ENCODE measurements around the gene RICTOR.

The RICTOR gene, protein sequence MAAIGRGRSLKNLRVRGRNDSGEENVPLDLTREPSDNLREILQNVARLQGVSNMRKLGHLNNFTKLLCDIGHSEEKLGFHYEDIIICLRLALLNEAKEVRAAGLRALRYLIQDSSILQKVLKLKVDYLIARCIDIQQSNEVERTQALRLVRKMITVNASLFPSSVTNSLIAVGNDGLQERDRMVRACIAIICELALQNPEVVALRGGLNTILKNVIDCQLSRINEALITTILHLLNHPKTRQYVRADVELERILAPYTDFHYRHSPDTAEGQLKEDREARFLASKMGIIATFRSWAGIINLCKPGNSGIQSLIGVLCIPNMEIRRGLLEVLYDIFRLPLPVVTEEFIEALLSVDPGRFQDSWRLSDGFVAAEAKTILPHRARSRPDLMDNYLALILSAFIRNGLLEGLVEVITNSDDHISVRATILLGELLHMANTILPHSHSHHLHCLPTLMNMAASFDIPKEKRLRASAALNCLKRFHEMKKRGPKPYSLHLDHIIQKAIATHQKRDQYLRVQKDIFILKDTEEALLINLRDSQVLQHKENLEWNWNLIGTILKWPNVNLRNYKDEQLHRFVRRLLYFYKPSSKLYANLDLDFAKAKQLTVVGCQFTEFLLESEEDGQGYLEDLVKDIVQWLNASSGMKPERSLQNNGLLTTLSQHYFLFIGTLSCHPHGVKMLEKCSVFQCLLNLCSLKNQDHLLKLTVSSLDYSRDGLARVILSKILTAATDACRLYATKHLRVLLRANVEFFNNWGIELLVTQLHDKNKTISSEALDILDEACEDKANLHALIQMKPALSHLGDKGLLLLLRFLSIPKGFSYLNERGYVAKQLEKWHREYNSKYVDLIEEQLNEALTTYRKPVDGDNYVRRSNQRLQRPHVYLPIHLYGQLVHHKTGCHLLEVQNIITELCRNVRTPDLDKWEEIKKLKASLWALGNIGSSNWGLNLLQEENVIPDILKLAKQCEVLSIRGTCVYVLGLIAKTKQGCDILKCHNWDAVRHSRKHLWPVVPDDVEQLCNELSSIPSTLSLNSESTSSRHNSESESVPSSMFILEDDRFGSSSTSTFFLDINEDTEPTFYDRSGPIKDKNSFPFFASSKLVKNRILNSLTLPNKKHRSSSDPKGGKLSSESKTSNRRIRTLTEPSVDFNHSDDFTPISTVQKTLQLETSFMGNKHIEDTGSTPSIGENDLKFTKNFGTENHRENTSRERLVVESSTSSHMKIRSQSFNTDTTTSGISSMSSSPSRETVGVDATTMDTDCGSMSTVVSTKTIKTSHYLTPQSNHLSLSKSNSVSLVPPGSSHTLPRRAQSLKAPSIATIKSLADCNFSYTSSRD (N-terminal part only)

GRCh38 chr5:39074017-39074814 lies at the start of gene RICTOR:
Gene RICTOR, minus strand, starts transcription at chr5:39074399. Its CDS starts 22 bp downstream, at chr5:39074377.
- DNase-seq = peak; percentile 68

DNA sequence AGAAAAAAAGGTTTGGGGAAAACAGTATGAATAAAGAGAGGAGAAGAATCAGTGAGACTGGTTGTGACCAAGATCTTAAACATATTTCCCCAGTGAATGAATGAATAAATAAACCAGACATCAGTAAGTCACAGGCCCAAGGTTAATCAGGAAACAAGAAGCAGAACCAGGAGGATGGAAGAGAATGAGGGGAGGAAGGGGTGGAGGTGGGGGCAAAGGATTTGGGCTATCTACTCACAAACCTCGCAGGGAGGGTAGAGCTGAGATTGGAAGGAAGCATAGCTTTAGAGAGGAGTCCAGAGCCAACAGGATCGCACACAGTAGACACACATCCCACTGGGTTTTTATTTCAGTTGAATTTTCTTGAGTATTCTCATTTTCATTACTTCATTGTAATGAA lies 47.7 kb upstream of the RICTOR start:
- DNase-seq = no peak

- DNase-seq = no peak
These were observed 47.1 kb upstream of the RICTOR start for GRCh38 chr5:39121315-39121714.

- DNase-seq = no peak
These were observed 45.8 kb upstream of the RICTOR start for GRCh38 chr5:39120052-39120420.

DNA sequence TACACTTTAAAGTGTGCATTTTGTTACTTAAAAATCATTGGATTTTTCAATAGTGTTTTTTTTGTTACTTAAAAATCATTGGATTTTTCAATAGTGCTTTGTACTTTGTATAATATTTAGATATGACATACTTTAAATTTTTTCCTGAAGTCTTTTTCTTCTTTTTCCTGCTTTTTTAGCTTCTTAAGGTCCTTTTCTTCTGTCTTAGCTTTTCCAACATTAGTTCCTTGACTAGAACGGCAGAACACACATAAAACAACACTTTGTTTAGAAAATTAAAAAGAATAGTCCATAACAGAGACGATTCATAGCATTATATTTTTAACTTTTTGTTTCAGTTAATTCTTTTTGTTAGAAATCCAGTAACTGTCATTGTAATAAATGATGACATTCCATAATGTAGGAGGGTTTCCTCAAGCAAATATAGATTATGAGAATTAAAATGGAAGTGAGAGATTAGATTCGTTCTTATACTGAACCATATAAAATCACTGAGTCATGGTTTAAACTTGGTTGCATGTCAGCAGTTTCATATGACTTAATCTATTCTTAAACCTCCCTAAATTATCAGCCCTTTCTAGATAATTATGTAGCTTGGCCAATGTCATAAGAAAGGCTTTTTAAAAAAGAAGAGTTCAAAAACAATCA lies 45.3 kb upstream of the RICTOR start:
- DNase-seq = no peak

DNA sequence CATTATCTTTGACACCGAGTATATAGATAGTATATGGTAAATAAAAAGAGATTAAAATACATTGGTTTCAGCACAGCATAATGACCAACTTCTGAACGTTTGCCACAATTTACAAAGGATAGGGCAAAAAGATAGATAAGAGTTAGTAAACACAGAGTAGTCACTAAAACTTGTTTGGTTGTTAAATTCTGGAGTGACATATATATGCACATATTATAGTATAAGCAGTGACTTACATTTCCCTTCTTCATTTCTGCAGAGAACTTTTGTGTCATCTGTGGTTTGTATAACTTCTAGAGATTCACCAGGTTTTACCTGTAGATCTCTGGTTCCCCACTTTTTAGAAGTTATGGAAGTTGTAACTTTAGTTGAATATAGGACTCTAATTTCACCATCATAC lies 44.4 kb upstream of the RICTOR start:
- DNase-seq = no peak

GRCh38 chr5:39117401-39117800 lies 43.2 kb upstream of the RICTOR start:
- no peak for DNase-seq

GRCh38 chr5:39116344-39117170 lies 42.4 kb upstream of the RICTOR start:
- DNase-seq = no peak

DNA sequence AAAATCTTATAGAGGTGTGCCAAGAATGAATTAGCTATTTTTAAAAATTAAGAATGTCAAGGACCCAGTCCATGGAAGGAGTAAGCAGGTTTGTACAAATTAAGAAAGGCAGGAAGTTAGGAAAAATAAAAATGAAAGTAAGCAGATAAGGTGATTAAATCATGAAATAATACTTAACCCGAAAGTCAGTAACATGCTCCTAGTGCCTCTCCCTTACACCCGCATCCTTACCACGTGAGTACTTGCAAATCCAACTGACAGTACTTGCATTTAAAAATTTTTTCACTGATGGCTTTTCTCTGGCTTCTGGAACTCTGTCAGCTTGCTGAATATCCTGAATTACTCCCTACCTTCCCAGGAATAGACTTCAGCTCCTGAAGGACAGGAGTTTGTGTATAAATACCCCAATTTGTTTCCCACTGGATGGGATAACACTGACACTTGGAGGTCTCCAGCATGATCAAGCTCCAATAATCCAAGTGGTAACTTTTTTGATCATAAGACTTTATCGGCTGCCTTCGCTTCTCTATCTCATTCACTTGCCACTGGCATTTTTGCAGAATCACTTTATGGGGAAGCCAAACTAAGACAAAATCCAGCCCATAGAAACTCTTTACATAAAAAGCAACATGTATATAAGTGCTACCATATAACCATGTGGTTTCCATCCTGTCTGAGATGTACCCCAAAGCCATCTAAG lies 41.6 kb upstream of the RICTOR start:
- DNase-seq = no peak

DNA sequence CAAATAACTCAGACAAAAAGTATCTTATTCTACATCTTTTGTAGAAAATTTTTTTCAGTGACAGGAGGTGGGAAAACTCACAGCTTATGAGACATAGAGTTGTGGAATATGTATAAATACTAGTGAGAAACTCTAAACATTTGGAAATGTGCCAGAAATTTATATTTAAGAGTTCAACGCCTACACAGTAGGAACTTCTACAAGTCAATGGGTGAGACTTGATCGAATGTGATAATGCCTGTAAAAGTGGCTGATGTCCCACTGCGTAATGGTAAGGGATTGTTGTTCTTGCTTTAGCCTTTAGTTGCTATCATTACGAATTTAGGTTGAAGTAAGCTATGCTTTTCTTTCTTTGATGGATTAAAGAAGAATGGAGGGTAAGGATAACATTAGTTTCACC lies 40.0 kb upstream of the RICTOR start:
- no peak for DNase-seq

DNA sequence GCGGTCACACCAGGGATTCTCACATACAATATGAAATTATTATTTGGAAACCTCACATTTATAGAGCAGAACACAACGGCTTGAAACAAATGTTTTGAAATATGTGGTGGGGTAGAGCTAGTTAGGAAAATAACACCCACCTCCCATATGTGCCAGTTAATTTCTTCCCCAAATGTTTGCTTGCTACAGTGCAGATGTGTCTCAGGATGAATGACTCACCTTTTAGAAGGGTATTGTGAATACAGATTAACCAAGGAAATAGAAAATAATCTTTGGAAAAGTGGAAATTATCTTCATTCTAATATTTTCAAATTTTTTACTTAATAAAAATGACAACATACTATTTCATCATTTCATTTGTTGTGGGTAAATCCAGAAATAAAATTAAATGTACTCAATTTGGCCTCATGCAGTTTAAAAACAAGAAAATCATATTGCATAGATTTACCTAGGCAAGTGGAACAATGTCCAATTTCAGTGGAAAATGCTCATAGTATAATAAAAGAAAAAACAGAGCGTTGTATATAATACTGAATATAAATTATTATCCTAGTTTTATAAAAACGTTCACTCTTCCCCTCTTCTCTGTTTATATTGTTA lies 39.3 kb upstream of the RICTOR start:
- no peak for DNase-seq

GRCh38 chr5:39109606-39110005 lies 35.4 kb upstream of the RICTOR start:
- DNase-seq = no peak

DNA sequence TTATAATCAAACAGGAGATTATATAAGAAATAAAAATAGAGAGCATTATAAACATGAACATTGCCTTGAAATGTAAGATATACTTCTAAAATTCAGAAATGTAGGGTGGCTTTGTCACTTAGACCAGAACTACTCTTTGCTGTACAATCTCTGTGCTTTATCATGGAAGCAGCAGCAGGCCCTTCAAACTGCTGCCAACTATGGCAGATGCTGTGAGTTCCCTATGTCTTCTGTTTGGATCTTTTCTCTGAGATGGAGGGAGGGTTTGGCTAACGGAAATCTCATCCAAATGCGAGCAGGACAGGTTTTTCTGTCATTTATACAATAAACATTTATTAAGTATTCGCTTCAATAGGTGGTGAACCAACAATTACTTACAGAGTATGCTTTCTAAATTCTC lies 34.8 kb upstream of the RICTOR start:
- no peak for DNase-seq

- no peak for DNase-seq
These were observed 33.2 kb upstream of the RICTOR start for GRCh38 chr5:39107350-39107749.

DNA sequence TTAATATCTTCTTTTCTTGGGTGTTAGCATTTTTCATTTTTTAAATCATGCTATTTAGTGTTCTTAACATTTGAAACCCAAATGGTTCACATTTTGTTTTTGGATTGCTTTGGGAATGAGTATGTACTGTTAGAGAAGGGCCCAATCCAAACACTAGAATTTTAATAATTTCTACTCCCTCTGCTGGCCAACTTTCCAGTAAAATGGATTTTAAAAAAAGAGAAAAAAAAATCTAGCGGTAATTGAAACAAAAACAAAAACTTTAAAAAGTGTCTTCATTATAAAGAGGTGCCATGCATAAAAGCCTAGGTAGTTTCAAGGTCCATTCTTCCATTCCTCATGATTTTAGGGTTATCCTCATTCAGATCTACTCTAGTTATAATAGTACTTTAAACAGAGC lies 32.1 kb upstream of the RICTOR start:
- DNase-seq = no peak

GRCh38 chr5:39104221-39104620 lies 30.0 kb upstream of the RICTOR start:
- no peak for DNase-seq

GRCh38 chr5:39102684-39103155 lies 28.5 kb upstream of the RICTOR start:
- DNase-seq = no peak

- peak; percentile 22 for DNase-seq
These were observed 26.7 kb upstream of the RICTOR start for GRCh38 chr5:39100851-39101396.

GRCh38 chr5:39100301-39100850 lies 26.2 kb upstream of the RICTOR start:
- DNase-seq = no peak

Data from MV-4-11 (cell line).